HL-60 (cell line): ENCODE results near the gene DGLUCY.

Experiments used
- GABPA ChIP-seq: IDR thresholded peaks from 2 replicates; pipeline ENCODE4 v1.6.1; 2012; ENCODE audit warnings: low read depth
- TF ChIP-seq, protein P1 (sequence below): IDR thresholded peaks from one replicate; pipeline ENCODE4 v1.5.1; 2011; ENCODE audit warnings: low read length, control low read depth, inconsistent platforms; ENCODE audit not compliant: insufficient read depth

DNA sequence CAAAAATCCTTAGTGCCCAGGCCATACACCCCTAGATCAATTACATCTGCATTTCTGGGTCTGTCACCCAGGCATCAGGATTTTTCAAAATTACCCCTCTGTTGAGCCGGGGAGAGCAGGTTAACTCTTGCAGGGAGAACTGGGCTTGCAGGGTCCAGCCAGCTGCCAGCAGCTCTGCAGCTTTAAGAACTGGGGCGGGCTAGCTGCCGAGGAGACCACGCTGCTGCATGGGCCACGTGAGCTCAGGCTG is at the start of gene DGLUCY:
- no peak for TF ChIP-seq GABPA
- TF ChIP-seq, protein P1, sequence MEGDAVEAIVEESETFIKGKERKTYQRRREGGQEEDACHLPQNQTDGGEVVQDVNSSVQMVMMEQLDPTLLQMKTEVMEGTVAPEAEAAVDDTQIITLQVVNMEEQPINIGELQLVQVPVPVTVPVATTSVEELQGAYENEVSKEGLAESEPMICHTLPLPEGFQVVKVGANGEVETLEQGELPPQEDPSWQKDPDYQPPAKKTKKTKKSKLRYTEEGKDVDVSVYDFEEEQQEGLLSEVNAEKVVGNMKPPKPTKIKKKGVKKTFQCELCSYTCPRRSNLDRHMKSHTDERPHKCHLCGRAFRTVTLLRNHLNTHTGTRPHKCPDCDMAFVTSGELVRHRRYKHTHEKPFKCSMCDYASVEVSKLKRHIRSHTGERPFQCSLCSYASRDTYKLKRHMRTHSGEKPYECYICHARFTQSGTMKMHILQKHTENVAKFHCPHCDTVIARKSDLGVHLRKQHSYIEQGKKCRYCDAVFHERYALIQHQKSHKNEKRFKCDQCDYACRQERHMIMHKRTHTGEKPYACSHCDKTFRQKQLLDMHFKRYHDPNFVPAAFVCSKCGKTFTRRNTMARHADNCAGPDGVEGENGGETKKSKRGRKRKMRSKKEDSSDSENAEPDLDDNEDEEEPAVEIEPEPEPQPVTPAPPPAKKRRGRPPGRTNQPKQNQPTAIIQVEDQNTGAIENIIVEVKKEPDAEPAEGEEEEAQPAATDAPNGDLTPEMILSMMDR, result no peak
